ENCODE results near the gene NSL1.

- TF ChIP-seq EZH2phosphoT487 (IDR thresholded peaks at IDR 0.05; ENCODE audit: insufficient read depth, low read depth) = no peak
- no peak for TF ChIP-seq EZH2 (IDR thresholded peaks at IDR 0.05; ENCODE audit: insufficient read depth, poor library complexity, severe bottlenecking)
Observed at GRCh38 chr1:212771341-212771740, 20.2 kb downstream of the NSL1 start.

All from GM23248 (cell line).